Omental fat pad (tissue), 4 donors: ENCODE data around the gene HM13. TPM values are rescaled to one million over a fixed set of nuclear protein-coding genes. Genes with fewer than 3 reads are reported as not detected.

Source experiments
- ATAC-seq: fragments of 150-250 bp; one replicate; pipeline ENCODE4 v1.9.1; 2016; ENCODE audit warnings: mild to moderate bottlenecking, moderate library complexity; ENCODE audit not compliant: low FRiP score
- DNase-seq: peaks from one replicate; pipeline ENCODE4 v3.0.0-alpha.2; 2019; ENCODE audit warnings: low spot score
- total RNA-seq, 4 donors: library from RNA; depleted of rRNA; stranded (reverse); fragments of >200 nt; gene quantifications; one replicate each; pipeline ENCODE4 v1.1.0, GENCODE V29; 2016
- TF ChIP-seq, protein P1 (sequence below), 3 donors: fragments of 450-650 bp; IDR thresholded peaks; one replicate each; pipeline ENCODE4 v1.5.1; 2016 to 2017; ENCODE audit warnings: antibody characterized with exemption in 3 of 3, mild to moderate bottlenecking in 3 of 3, moderate library complexity in 2 of 3

HM13 gene
- total RNA-seq, 4 donors from 2014 or later = 59.7 to 113 (median 83.4) TPM

DNA sequence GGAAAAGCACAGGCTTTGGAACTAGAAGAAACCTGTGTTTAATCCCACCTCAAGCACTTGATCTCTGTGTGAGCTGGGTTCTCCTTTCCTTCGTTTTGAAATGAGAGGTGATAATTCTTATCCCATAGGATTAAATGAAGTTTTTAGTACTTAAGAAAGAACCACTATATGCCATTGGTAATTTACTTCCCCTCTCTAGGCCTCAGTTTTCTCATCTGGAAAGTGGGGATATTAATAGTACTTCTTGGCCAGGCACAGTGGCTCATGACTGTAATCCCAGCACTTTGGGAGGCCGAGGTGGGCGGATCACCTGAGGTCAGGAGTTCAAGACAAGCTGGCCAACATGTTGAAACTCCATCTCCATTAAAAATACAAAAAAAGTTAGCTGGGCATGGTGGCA is 25.1 kb upstream of the HM13 start:
- ATAC-seq = no peak
- TF ChIP-seq, protein P1, sequence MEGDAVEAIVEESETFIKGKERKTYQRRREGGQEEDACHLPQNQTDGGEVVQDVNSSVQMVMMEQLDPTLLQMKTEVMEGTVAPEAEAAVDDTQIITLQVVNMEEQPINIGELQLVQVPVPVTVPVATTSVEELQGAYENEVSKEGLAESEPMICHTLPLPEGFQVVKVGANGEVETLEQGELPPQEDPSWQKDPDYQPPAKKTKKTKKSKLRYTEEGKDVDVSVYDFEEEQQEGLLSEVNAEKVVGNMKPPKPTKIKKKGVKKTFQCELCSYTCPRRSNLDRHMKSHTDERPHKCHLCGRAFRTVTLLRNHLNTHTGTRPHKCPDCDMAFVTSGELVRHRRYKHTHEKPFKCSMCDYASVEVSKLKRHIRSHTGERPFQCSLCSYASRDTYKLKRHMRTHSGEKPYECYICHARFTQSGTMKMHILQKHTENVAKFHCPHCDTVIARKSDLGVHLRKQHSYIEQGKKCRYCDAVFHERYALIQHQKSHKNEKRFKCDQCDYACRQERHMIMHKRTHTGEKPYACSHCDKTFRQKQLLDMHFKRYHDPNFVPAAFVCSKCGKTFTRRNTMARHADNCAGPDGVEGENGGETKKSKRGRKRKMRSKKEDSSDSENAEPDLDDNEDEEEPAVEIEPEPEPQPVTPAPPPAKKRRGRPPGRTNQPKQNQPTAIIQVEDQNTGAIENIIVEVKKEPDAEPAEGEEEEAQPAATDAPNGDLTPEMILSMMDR (IDR thresholded peaks at IDR 0.05) = no peak

DNA sequence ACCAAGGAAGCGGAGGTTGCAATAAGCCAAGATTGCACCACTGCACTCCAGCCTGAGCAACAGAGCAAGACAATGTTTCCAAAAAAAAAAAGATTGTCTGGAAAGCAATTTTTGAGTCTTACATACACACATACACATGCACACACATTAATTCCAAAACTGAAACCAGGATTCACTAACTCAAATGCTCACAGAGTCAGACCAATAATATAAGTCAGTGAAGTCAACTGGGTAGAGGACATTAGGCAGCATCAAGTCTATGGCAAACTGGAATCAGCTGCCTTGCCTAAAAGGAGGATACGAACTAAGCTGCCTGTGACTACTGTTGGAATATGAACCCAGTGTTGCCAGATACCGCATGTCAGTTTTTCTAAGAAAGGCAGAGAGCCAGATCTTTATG is 23.5 kb upstream of the HM13 start:
- TF ChIP-seq, protein P1 (IDR thresholded peaks at IDR 0.05) = no peak
- ATAC-seq (no peak), DNase-seq (no peak)

More for the DNA sequence above, 25.1 kb upstream of the HM13 start:
- DNase-seq = no peak

DNA sequence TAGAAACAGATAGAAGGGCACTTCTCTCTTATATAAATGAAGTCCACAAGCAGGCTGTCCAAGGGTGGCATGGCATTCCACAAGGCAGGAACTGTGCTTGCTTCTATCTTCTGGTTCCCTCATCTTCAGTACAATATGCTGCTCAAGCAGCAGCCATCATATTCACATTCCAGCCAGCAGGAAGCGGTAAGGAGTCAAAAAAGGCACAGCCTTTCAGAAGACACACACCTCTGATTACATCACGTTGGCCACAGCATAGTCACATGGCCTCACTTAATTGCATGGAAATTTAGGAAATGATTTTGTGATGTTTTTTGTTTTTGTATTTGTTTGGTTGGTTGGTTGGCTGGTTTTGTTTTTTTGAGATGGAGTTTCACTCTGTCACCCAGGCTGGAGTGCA is 20.1 kb upstream of the HM13 start:
- TF ChIP-seq, protein P1 (IDR thresholded peaks at IDR 0.05) = no peak
- DNase-seq = no peak
- ATAC-seq = no peak

GRCh38 chr20:31496761-31497295 is 17.4 kb upstream of the HM13 start:
- TF ChIP-seq, protein P1 (IDR thresholded peaks at IDR 0.05) = no peak
- ATAC-seq = peak; percentile 51
- no peak for DNase-seq

DNA sequence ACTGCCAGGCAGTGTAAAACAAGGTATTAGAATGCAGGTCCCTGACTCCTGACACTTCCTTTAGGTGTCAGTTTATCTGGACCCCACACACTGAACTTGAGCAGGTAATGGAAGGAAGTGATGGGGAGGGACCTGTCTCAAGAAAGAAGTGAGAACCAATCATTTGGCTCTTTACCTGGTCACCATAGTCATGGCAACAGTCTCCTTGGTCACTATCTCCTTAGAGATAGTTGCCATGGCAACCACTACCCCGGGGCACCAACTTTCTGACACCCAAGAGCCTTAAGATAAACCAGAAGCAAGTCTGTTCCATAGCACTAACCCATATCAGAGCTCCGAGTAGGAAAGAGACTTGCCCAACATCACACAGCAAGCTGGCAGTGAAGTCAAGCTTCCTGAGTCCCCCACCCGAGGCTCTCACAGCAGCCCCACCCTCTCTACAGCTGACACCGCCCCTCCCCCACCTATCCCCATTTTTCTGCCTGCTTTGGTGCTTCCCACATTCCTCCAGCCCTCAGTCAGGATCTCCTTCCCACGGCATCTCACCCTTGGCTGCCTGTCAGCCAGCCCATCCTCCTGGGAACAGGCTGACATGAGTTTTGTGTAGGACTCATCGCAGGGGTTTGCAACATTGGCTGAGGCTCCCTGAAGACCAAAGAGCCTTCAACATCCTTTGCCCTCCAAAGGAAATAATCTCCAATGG is 16.3 kb upstream of the HM13 start:
- TF ChIP-seq, protein P1 (IDR thresholded peaks at IDR 0.05) = no peak
- DNase-seq (no peak), ATAC-seq (no peak)

- DNase-seq (no peak), ATAC-seq (no peak)
- TF ChIP-seq, protein P1 (IDR thresholded peaks at IDR 0.05) = no peak
These were observed 13.7 kb upstream of the HM13 start for GRCh38 chr20:31500527-31500926.
